PFSK-1 (cell line): ENCODE data around the gene OR12D1.

Experiments
- FOXP2 ChIP-seq: optimal IDR thresholded peaks from 2 replicates; pipeline ENCODE3; 2011; ENCODE audit warnings: borderline replicate concordance, control low read depth, inconsistent platforms; ENCODE audit not compliant: insufficient read depth; ENCODE audit errors: extremely low read length, extremely low read depth
- POLR2AphosphoS5 ChIP-seq: IDR thresholded peaks from 2 replicates; pipeline ENCODE4 v1.6.1; 2012; ENCODE audit warnings: low read depth, mild to moderate bottlenecking, control low read depth, low read length, moderate library complexity
- SIN3A ChIP-seq: IDR thresholded peaks from 2 replicates; pipeline ENCODE4 v1.6.1; 2012; ENCODE audit warnings: mild to moderate bottlenecking, low read length, moderate library complexity, borderline replicate concordance; ENCODE audit not compliant: insufficient read depth
- TAF1 ChIP-seq: IDR thresholded peaks from 2 replicates; pipeline ENCODE4 v1.6.1; 2012; ENCODE audit warnings: low read length, control low read depth, borderline replicate concordance; ENCODE audit not compliant: insufficient read depth

DNA sequence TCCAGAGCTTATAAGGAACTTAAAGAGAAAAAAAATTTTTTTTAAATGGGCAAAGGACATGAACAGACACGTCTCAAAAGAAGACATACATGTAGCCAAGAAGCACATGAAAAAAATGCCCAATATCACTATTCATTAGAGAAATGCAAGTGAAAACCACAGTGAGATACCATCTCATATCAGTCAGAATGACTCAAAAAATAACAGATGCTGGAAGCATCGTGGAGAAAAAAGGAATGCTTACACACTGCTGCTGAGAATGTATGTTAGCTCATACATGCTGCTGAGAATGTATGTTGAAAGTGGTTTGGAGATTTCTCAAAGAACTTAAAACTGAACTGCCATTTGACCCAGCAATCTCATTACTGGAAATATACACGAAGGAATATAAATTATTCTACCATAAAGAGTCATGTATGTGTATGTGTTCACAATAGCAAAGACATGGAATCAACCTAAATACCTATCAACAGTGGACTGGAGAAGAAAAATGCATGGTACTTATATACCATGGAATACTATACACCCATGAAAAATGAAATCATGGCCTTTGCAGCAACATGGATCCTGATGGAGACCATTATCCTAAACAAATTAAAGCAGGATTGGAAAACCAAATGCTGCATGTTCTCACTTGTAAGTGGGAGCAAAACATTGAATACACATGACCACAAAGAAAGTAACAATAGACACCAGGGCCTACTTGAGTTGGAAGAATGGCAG is 36.9 kb downstream of the OR12D1 start:
- TF ChIP-seq FOXP2, result no peak
- TF ChIP-seq POLR2AphosphoS5, result no peak
- no peak for TF ChIP-seq SIN3A
- TF ChIP-seq TAF1, result no peak
